Right lobe of liver (tissue), 6 donors: Measurements from ENCODE around the gene GNAQ. TPM values are rescaled to one million over a fixed set of nuclear protein-coding genes. Genes with fewer than 3 reads are reported as not detected.
"Not testable (repeated sequence)": the region's sequence is repeated elsewhere in the genome, so short reads cannot be mapped to it uniquely, and the experiment has no call there.

Experiments
- ATAC-seq, 4 donors: fragments of 200-7000 bp; cut with Tn5 transposase; one replicate each; pipeline ENCODE4 v1.9.1; 2020; ENCODE audit warnings: mild to moderate bottlenecking in 4 of 4, moderate library complexity in 4 of 4
- DNase-seq, 3 donors: peaks; one replicate each; pipeline ENCODE4 v3.0.0-alpha.2; 2020
- H3K27ac ChIP-seq, 3 donors: fragments of 200-600 bp; one replicate each; pipeline ENCODE4 v1.8.0; 2022
- H3K27me3 ChIP-seq, 2 donors: fragments of 200-600 bp; one replicate each; pipeline ENCODE4 v1.8.0; 2022
- H3K36me3 ChIP-seq, 4 donors: fragments of 200-600 bp; sonication (generic) in 1 of 4; one replicate each; pipeline versions ENCODE4 v1.5.1 to v1.8.0; 2017 to 2022; ENCODE audit warnings: control low read depth in 1 of 4
- H3K4me1 ChIP-seq, 4 donors: fragments of 200-600 bp; sonication (generic) in 1 of 4; one replicate each; pipeline versions ENCODE4 v1.5.1 to v1.8.0; 2017 to 2022; ENCODE audit warnings: control low read depth in 1 of 4
- H3K4me3 ChIP-seq, 3 donors: fragments of 200-600 bp; one replicate each; pipeline ENCODE4 v1.8.0; 2022
- H3K9me3 ChIP-seq, 4 donors: fragments of 200-600 bp; sonication (generic) in 1 of 4; one replicate each; pipeline versions ENCODE4 v1.5.1 to v1.8.0; 2017 to 2022; ENCODE audit warnings: control low read depth in 1 of 4
- CTCF ChIP-seq, 4 donors: fragments of 200-600 bp in 3 of 4; fragments of 450-650 bp in 1 of 4; IDR thresholded peaks; one replicate each; pipeline versions ENCODE4 v1.5.1 to v1.8.0; 2016 to 2022; ENCODE audit warnings: antibody characterized with exemption in 4 of 4, mild to moderate bottlenecking in 2 of 4
- POLR2A ChIP-seq: fragments of 450-650 bp; IDR thresholded peaks from one replicate; pipeline ENCODE4 v1.6.1; 2017; ENCODE audit warnings: antibody characterized with exemption, mild to moderate bottlenecking
- WGBS: methylation state at CpG from one replicate; pipeline ENCODE4 v1.1.6; 2018; ENCODE audit warnings: low coverage, low lambda C conversion rate; ENCODE audit not compliant: insufficient coverage; ENCODE audit errors: missing lambda C conversion rate; 5-methylcytosine and 5-hydroxymethylcytosine counted together
- intact Hi-C, 2 donors: fragments of 100-400 bp; cut with DNase I; formaldehyde crosslinking; loops; one replicate each; pipeline versions ENCODE4 v1.11.2 to v1.14.1; 2022
- total RNA-seq, 6 experiments: library from RNA; depleted of rRNA in 2 of 6; stranded (reverse); fragments of >200 nt in 2 of 6; fragmentation: NEBNext Ultra II Directional in 3 of 6; extraction: Animal tissue kit (Norgen Biotek cat#: 25700) in 3 of 6; gene quantifications; one replicate each; pipeline versions ENCODE4 v1.1.0 to v1.2.4, GENCODE V29; 2016 to 2023
- donor health status: DM: no; HTN: yes; CAD: no.
- donor health status: DM: no; HTN: no; CAD: no.
- donor health status: DM: no; HTN: no; CAD: no.
- donor health status: DM: no; HTN: yes; CAD: no.
- donor health status: DM: no; HTN: yes; CAD: no.

Gene GNAQ
- total RNA-seq, 6 experiments from 2014 or later, result 15.8 to 28.7 (median 21.6) TPM

GRCh38 chr9:78070521-78070920 is 38.9 kb upstream of the GNAQ start:
- no peaks in the 10 kb centered on the region for H3K9me3 ChIP-seq
- intact Hi-C loops, result no loop called here
- no peaks in the 10 kb centered on the region for H3K27me3 ChIP-seq
- TF ChIP-seq POLR2A (no peak), CTCF (IDR thresholded peaks at IDR 0.05) (no peak)
- ATAC-seq, result no peak
- no peak overlapping the region for H3K27ac ChIP-seq
- no peak overlapping the region for H3K4me3 ChIP-seq
- no peaks in the 10 kb centered on the region for H3K4me1 ChIP-seq
- DNase-seq, result no peak
- 30% methylated on average over 2 of the region's 2 CpGs for WGBS
- H3K36me3 ChIP-seq, result no peaks in the 10 kb centered on the region

GRCh38 chr9:78064075-78064474 is 32.5 kb upstream of the GNAQ start:
- Histone ChIP-seq H3K4me1 (peaks cover 0 to 15% (median 0%) of the 10 kb centered on the region in 4 donors), H3K27ac (no peak overlapping the region), H3K4me3 (no peak overlapping the region), H3K36me3 (no peaks in the 10 kb centered on the region), H3K9me3 (no peaks in the 10 kb centered on the region), H3K27me3 (no peaks in the 10 kb centered on the region)
- intact Hi-C loops, result no loop called here
- DNase-seq, result peak in 1 of 3 donors; percentile 58
- no peak for TF ChIP-seq POLR2A
- 37% methylated on average over 3 of the region's 3 CpGs for WGBS
- peak; percentile 64 to 91 (median 68) for ATAC-seq

GRCh38 chr9:78062710-78063109 is 31.1 kb upstream of the GNAQ start:
- Histone ChIP-seq H3K4me3 (no peak overlapping the region), H3K4me1 (peaks cover 0 to 15% (median 0%) of the 10 kb centered on the region in 4 donors), H3K27me3 (no peaks in the 10 kb centered on the region), H3K27ac (no peak overlapping the region), H3K36me3 (no peaks in the 10 kb centered on the region), H3K9me3 (no peaks in the 10 kb centered on the region)
- intact Hi-C loops, result no loop called here
- no peak for DNase-seq
- ATAC-seq, result peak in 3 of 4 donors; percentile 35 to 70 (median 69)
- TF ChIP-seq CTCF (IDR thresholded peaks at IDR 0.05) (no peak), POLR2A (no peak)
- 25% methylated on average over 3 of the region's 3 CpGs for WGBS

GRCh38 chr9:78054218-78054617 is 22.6 kb upstream of the GNAQ start:
- H3K4me3 ChIP-seq, H3K36me3 ChIP-seq, intact Hi-C loops, H3K9me3 ChIP-seq, DNase-seq, H3K27ac ChIP-seq, ATAC-seq, H3K27me3 ChIP-seq, H3K4me1 ChIP-seq: not testable (repeated sequence)
- 64% methylated on average over 3 of the region's 7 CpGs for WGBS

- Histone ChIP-seq H3K36me3 (no peaks in the 10 kb centered on the region), H3K4me3 (no peak overlapping the region), H3K9me3 (no peaks in the 10 kb centered on the region), H3K27me3 (no peaks in the 10 kb centered on the region), H3K4me1 (no peaks in the 10 kb centered on the region), H3K27ac (no peak overlapping the region)
- no peak for ATAC-seq
- TF ChIP-seq CTCF (IDR thresholded peaks at IDR 0.05) (no peak), POLR2A (no peak)
- intact Hi-C loops, result no loop called here
- no peak for DNase-seq
- WGBS, result 75% methylated on average over 2 of the region's 3 CpGs
Observed at GRCh38 chr9:78053627-78054026, 22.0 kb upstream of the GNAQ start.

GRCh38 chr9:78050421-78050820 is 18.8 kb upstream of the GNAQ start:
- Histone ChIP-seq H3K27me3 (no peaks in the 10 kb centered on the region), H3K27ac (no peak overlapping the region), H3K4me3 (no peak overlapping the region), H3K9me3 (no peaks in the 10 kb centered on the region), H3K36me3 (no peaks in the 10 kb centered on the region), H3K4me1 (no peaks in the 10 kb centered on the region)
- DNase-seq (no peak), ATAC-seq (no peak)
- intact Hi-C loops, result no loop called here
- TF ChIP-seq POLR2A (no peak), CTCF (IDR thresholded peaks at IDR 0.05) (no peak)
